Glomerular visceral epithelial cell (primary cell): Measurements from ENCODE around the gene SP3.
"Not testable (repeated sequence)": the region's sequence is repeated elsewhere in the genome, so short reads cannot be mapped to it uniquely, and the experiment has no call there.

Experiments
- DNase-seq: peaks from one replicate; pipeline ENCODE4 v3.0.0-alpha.2; 2016; ENCODE audit errors: extremely low spot score

Gene SP3

GRCh38 chr2:173891315-173892037 lies 73.7 kb downstream of the SP3 start:
- DNase-seq = no peak

- DNase-seq = not testable (repeated sequence)
Observed at GRCh38 chr2:173889464-173889863, 75.7 kb downstream of the SP3 start.

DNA sequence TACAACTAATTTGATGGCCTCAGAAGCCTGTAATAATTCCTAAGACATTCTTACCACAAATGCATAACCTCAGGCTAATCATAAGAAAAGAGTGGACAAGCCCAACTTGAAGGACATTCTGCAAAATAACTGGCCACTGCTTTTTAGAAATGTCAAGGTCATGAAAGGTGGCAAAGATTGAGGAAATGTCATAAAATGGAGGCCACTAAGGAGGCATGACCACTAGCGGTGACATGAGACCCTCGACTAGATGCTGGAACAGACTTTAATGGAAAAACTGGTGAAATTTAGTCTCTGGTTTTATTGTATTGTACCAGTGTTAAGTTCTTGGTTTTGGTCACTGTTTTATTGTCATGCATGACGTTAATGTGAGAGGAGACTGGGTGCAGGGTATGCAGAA lies 78.6 kb downstream of the SP3 start:
- DNase-seq = no peak

- DNase-seq = peak; percentile 41
Observed at GRCh38 chr2:173884025-173884802, 81.0 kb downstream of the SP3 start.

- peak; percentile 25 for DNase-seq
Observed at GRCh38 chr2:173881886-173882285, 83.3 kb downstream of the SP3 start.

DNA sequence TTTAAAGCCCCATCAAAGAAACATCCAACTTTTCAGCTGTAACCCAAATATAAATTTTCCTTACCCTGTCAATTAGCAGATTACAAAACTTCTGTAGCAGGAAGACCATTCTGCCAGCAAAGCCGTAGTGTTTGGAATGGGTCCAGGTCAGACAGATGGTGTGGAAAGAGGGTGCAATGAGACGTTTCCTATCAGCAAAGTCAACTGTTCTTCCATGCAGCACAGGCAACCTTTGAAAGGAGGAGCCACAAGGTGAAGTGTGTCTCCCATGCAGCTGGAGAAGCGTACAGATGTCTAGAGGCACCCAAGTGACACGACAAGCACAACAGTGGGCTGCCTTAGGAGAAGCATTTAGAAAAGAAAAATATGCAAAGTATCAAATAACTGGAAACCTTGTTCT lies 83.7 kb downstream of the SP3 start:
- DNase-seq = peak; percentile 40

GRCh38 chr2:173880561-173880960 lies 84.6 kb downstream of the SP3 start:
- no peak for DNase-seq

GRCh38 chr2:173876833-173877413 lies 88.2 kb downstream of the SP3 start:
- DNase-seq = no peak

DNA sequence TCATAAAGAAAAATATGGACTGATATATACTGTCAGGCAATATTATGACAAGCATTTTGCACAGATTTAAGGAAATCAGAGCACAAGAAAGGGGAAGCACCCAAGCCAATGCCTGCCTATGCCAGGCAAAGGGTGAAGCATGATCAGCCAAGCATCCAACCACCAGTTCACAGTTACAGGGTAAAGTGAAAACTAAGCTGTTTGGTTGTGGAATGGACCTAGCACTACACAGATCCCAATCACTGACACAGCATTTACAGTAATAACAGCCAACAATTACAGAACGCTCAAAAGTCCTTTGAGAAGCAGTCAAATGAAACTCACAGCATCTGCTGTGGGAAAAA lies 90.3 kb downstream of the SP3 start:
- DNase-seq = peak; percentile 81

GRCh38 chr2:173874003-173874893 lies 90.9 kb downstream of the SP3 start:
- no peak for DNase-seq

DNA sequence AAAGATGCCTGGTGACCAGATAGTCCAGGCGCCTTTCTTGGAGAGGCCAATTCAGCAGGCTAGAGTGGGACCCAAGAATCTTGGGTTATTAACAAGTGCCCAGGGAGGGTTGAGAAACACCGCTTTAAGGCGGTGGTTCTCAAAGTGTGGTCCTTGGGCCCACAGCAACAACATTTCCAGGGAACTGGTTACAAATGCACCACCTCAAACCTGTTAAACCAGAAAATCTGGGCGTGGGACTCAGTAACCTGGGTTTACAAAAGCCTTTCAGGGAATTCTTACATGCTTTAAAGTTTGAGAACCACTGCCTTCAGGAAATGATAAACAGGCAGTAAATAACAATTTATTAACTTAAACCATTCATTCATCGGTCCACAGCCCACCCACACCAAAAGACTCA lies 92.5 kb downstream of the SP3 start:
- no peak for DNase-seq

GRCh38 chr2:173869244-173870229 lies 95.6 kb downstream of the SP3 start:
- no peak for DNase-seq

- no peak for DNase-seq
Observed at GRCh38 chr2:173868406-173868805, 96.8 kb downstream of the SP3 start.

DNA sequence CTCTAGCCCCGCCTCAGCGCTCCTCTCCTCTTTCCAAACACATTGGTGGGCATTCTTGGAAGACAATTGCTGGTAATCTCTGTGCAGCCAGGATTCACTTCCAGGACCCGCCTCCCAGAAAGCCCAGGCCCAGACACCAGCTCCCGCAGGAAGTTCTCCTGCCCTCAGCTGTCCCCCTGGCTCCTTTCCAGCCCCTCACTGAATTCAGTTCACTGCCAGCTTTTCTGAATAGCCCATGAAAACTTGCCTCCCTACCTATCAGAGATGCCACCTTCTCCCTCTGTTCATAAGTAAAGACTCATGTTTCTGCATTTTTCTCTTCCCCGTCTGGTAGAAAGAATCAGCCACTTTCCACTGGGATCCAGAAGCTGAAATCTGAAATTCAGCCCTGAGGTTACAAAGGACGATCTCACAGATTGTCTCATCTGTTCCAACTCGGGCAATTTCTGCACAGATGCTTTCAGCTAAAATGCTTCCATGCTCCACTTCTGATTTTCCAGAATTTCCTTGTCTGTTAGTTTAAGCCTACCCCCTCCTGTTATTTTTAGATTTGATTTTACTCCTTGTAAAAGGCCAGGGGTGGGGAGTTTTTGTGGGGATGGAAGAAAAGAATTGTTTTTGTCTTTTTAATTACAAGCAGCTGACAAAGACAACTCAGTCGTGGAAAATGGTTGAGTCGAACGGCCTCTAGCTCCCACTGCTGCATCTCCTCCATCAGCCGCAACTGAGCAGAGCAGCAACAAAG lies 98.1 kb downstream of the SP3 start:
- no peak for DNase-seq

DNA sequence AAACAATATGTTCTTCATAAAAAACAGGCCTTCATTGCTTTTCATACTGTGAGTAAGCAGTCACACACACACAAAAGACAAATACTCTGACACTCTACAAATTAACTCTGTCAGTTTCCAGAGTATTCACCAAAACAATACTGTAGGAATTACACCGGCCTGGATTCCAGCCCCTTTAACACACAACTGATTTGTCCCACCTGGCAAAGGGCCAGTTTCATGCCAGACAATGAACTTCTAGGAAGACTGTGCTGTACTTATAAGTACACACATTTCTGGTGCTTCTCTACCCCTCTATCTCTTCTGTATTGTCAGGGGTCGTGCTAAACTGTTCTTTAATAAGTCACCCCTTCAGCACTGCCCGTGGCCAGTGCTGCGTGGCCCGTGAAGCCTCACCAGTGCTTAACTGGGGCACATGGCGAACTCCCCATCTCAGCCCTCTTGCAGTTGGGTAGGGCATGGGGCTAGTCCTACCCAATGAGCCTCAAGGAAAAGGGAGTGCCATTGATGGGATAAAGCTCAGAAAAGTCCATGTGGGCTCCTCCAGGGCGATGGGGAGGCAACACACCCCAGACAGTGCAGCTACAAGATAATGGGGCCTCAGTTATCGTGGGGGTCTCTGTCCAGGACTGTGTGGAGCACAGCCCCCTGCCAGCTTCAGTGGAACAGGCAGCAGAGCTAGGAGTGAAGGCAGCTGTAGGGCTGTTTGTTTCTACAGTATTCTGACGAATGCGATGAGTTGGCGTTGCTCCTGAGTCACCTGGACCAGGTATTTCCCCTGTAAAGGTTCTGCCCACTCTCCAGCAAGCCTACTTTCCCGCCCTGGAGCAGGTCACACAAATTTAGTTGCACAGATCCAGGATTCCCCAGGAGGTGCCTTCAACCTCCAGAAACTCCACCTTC lies 99.0 kb downstream of the SP3 start:
- no peak for DNase-seq

DNA sequence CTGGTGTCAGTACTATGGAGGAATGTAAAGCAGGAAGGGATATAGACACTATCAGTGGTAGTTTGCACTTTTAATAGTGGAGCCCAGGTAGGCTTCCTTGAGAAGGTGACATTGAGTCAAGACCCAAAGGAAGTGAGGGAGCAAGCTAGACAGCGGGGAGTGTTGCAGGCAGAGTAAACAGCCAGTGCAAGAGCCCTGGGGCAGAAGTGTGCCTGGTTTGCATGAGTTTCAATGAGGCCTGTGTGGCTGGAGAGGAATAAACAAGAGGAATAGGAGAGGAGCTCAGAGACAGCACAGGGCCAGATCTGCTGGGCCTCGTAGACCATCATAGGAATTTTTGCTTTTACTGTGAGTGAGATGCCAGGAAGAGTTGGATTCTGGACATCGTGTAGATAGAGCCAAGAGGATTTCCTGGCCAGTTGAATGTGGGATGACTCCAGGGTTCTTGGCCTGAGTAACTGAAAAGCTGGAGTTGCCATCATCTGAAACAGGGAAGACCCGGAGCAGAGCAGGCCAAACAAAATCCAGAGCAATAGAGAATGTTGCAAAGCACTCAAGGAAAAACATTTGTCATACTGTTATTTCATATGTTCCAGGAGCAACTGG lies 102.5 kb downstream of the SP3 start:
- DNase-seq = no peak

GRCh38 chr2:173860566-173860965 lies 104.6 kb downstream of the SP3 start:
- no peak for DNase-seq

GRCh38 chr2:173860082-173860481 lies 105.1 kb downstream of the SP3 start:
- no peak for DNase-seq

DNA sequence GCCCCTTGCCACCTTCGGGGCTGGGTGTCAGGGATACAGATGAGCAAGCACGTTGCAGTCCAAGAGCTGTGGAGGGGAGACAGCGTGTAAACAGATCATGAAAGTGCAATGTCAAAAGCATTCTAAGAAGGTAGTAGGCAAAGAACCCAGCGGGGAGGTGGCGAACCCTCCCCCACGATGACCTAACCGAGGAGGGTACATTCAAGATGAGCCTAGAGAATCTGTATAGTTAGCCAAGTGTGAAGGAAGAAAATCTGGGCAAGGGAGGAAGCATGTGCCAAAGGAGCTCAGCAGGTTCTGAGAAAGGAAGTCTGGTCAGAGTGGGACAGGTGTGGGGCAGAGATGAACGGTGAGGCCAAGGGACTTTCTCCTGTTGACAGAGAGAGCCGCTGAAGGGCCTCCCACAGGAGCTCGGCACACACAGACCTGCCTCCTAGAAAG lies 106.9 kb downstream of the SP3 start:
- DNase-seq = peak; percentile 73
